Kidney (tissue), 2 donors: ENCODE results near the gene OR4A47. TPM values are rescaled to one million over a fixed set of nuclear protein-coding genes. Genes with fewer than 3 reads are reported as not detected.

Experiments used
- polyA plus RNA-seq: library from polyadenylated mRNA; stranded (reverse); fragments of 350-450 nt; fragmentation: Illumina TruSeq; extraction: RNeasy Lipid Tissue Mini Kit (QIAGEN cat#74804); gene quantifications from one replicate; pipeline ENCODE4 v1.2.3, GENCODE V29; 2014; ENCODE audit warnings: low read depth, low replicate concordance; ENCODE audit not compliant: insufficient read depth
- total RNA-seq: library from RNA; stranded (reverse); fragmentation: NEBNext Ultra II Directional; extraction: Animal tissue kit (Norgen Biotek cat#: 25700); gene quantifications from one replicate; pipeline ENCODE4 v1.2.1, GENCODE V29; 2021
- donor health status: DM: yes; HTN: yes; CAD: no.

Gene OR4A47
- total and polyA plus RNA-seq, 2 donors from 2014 or later = not detected

Other genes starting within 250 kb of the OR4A47 start
- not detected for gene OR4X2, start 243.7 kb upstream of the OR4A47 start, total RNA-seq
- gene OR4X2, start 243.7 kb upstream of the OR4A47 start, polyA plus RNA-seq = not detected
- not detected for gene OR4X1, start 224.9 kb upstream of the OR4A47 start, total RNA-seq
- not detected for gene OR4X1, start 224.9 kb upstream of the OR4A47 start, polyA plus RNA-seq
- not detected for gene OR4S1, start 182.6 kb upstream of the OR4A47 start, total RNA-seq
- not detected for gene OR4S1, start 182.6 kb upstream of the OR4A47 start, polyA plus RNA-seq
- gene OR4C3, start 163.9 kb upstream of the OR4A47 start, total RNA-seq = not detected
- not detected for gene OR4C3, start 163.9 kb upstream of the OR4A47 start, polyA plus RNA-seq
- gene OR4C5, start 122.3 kb upstream of the OR4A47 start, total RNA-seq = not detected
- gene OR4C5, start 122.3 kb upstream of the OR4A47 start, polyA plus RNA-seq = not detected